B cell (primary cell): ENCODE measurements around the gene CHRM2. TPM values are rescaled to one million over a fixed set of nuclear protein-coding genes. Genes with fewer than 3 reads are reported as not detected.

ENCODE experiments used
- ATAC-seq: fragments of 200-7000 bp; cut with Tn5 transposase; one replicate; pipeline ENCODE4 v1.10.0; 2021; ENCODE audit warnings: low read depth, mild to moderate bottlenecking, moderate number of reproducible peaks, moderate library complexity
- CTCF ChIA-PET: fragments of 350-600 bp; sonication (Branson Sonifier 250); formaldehyde crosslinking; loops from one replicate; lab custom pipeline; 2021; ENCODE audit warnings: antibody characterized with exemption, inconsistent platforms; lab: Charles Lee
- POLR2A ChIA-PET: fragments of 350-600 bp; sonication (Branson Sonifier 250); formaldehyde crosslinking; loops from one replicate; lab custom pipeline; 2021; ENCODE audit warnings: antibody characterized with exemption; lab: Charles Lee
- DNase-seq: peaks from one replicate; pipeline ENCODE4 v3.0.0; 2013
- H2AFZ ChIP-seq: 2 replicates; pipeline ENCODE4 v1.6.1; 2012; ENCODE audit warnings: mild to moderate bottlenecking, low read depth, low read length; ENCODE audit not compliant: insufficient read depth, poor library complexity, severe bottlenecking
- H3K27ac ChIP-seq, 2 donors: 1 replicate in 1 of 2; 2 replicates in 1 of 2; pipeline ENCODE4 v1.5.1; 2012 to 2013; ENCODE audit warnings: low read length in 2 of 2, mild to moderate bottlenecking in 2 of 2, moderate library complexity in 1 of 2
- H3K27me3 ChIP-seq, 4 experiments: fragments of 200-600 bp in 1 of 4; sonication (generic) in 1 of 4; replicated peaks in 1 of 4; 1 replicate in 2 of 4; 2 replicates in 2 of 4; pipeline versions ENCODE4 v1.6.1 to v1.7.0; 2013 to 2016; ENCODE audit warnings: low read length in 3 of 4, mild to moderate bottlenecking in 2 of 4, mixed read lengths in 1 of 4, moderate library complexity in 1 of 4; ENCODE audit not compliant: insufficient read depth in 4 of 4, control insufficient read depth in 3 of 4; ENCODE audit errors: control extremely low read depth in 1 of 4
- H3K36me3 ChIP-seq, 2 experiments: replicated peaks in 1 of 2; 1 replicate in 1 of 2; 2 replicates in 1 of 2; pipeline versions ENCODE4 v1.6.1 to v1.7.1; 2013; ENCODE audit warnings: low read length in 1 of 2; ENCODE audit not compliant: insufficient read depth in 2 of 2, control insufficient read depth in 1 of 2; ENCODE audit errors: control extremely low read depth in 1 of 2, extremely low read depth in 1 of 2
- H3K4me1 ChIP-seq, 2 donors: fragments of 200-600 bp in 1 of 2; sonication (generic) in 1 of 2; 1 replicate in 1 of 2; 2 replicates in 1 of 2; pipeline versions ENCODE4 v1.5.1 to v1.6.1; 2013 to 2017; ENCODE audit warnings: low read length in 2 of 2; ENCODE audit not compliant: control insufficient read depth in 2 of 2, insufficient read depth in 2 of 2
- H3K4me2 ChIP-seq: replicated peaks from 2 replicates; pipeline ENCODE3; 2012; ENCODE audit warnings: mild to moderate bottlenecking, low read depth, low read length; ENCODE audit not compliant: poor library complexity, severe bottlenecking
- H3K4me3 ChIP-seq, 5 experiments: fragments of 200-600 bp in 1 of 5; sonication (generic) in 1 of 5; 1 replicate in 3 of 5; 2 replicates in 2 of 5; pipeline versions ENCODE4 v1.5.1 to v1.7.0; 2011 to 2016; ENCODE audit warnings: low read length in 4 of 5, mild to moderate bottlenecking in 4 of 5, low read depth in 2 of 5, control low read depth in 1 of 5, moderate library complexity in 1 of 5; ENCODE audit not compliant: insufficient read depth in 1 of 5; ENCODE audit errors: control extremely low read depth in 1 of 5, extremely low read depth in 1 of 5
- H3K79me2 ChIP-seq: fragments of 200-600 bp; sonication (generic); one replicate; pipeline ENCODE4 v1.6.0; 2016; ENCODE audit warnings: low read length; ENCODE audit not compliant: control insufficient read depth, insufficient read depth
- H3K9ac ChIP-seq: fragments of 200-600 bp; sonication (generic); 2 replicates; pipeline ENCODE4 v1.6.1; 2017; ENCODE audit warnings: mild to moderate bottlenecking, low read length, moderate library complexity
- H3K9me3 ChIP-seq, 3 donors: one replicate each; pipeline versions ENCODE4 v1.6.1 to v1.7.1; 2013; ENCODE audit warnings: low read length in 2 of 3; ENCODE audit not compliant: control insufficient read depth in 2 of 3, insufficient read depth in 1 of 3; ENCODE audit errors: control extremely low read depth in 1 of 3
- H4K20me1 ChIP-seq: 2 replicates; pipeline ENCODE4 v1.6.0; 2012; ENCODE audit warnings: mild to moderate bottlenecking, low read length; ENCODE audit not compliant: insufficient read depth, control insufficient read depth, poor library complexity, severe bottlenecking
- H3K27ac Mint-ChIP-seq: one replicate; pipeline ENCODE4 v1.8.0; 2021; ENCODE audit warnings: mixed read lengths
- H3K27me3 Mint-ChIP-seq: one replicate; pipeline ENCODE4 v1.8.0; 2021; ENCODE audit warnings: mixed read lengths
- H3K4me1 Mint-ChIP-seq: one replicate; pipeline ENCODE4 v1.8.0; 2021; ENCODE audit warnings: mixed read lengths
- H3K4me3 Mint-ChIP-seq: one replicate; pipeline ENCODE4 v1.8.0; 2021; ENCODE audit warnings: mixed read lengths
- H3K9me3 Mint-ChIP-seq: one replicate; pipeline ENCODE4 v1.8.0; 2022; ENCODE audit warnings: mixed read lengths; ENCODE audit not compliant: insufficient read depth
- EZH2 ChIP-seq: IDR thresholded peaks from 2 replicates; pipeline ENCODE4 v1.6.1; 2012; ENCODE audit warnings: borderline replicate concordance, low read depth, mild to moderate bottlenecking, moderate library complexity, low read length; ENCODE audit not compliant: insufficient read depth, poor library complexity, severe bottlenecking
- WGBS: methylation state at CpG from one replicate; pipeline ENCODE4 v1.1.5; 2013; ENCODE audit warnings: missing lambda C conversion rate; ENCODE audit not compliant: insufficient coverage; 5-methylcytosine and 5-hydroxymethylcytosine counted together
- intact Hi-C: fragments of 100-400 bp; cut with micrococcal nuclease; formaldehyde crosslinking; loops from one replicate; pipeline ENCODE4 v1.10.0; 2022
- polyA plus RNA-seq: library from polyadenylated mRNA; depleted of rRNA; stranded (reverse); fragments of >200 nt; gene quantifications from 2 replicates; pipeline ENCODE4 v1.2.3, GENCODE V29; 2012
- total RNA-seq, 2 donors: library from RNA; stranded (reverse); fragments of 120-200 nt in 1 of 2; gene quantifications; 1 replicate in 1 of 2; 2 replicates in 1 of 2; pipeline versions ENCODE4 v1.2.3 to v1.2.4, GENCODE V29; 2013 to 2022
- TF ChIP-seq, protein P1 (sequence below): fragments of 200-600 bp; IDR thresholded peaks from one replicate; pipeline ENCODE4 v1.8.0; 2022; ENCODE audit warnings: antibody characterized with exemption, mild to moderate bottlenecking

The CHRM2 gene
- total and polyA plus RNA-seq, 2 donors (not counting 1 experiment from before 2014, with no cell fraction given) = not detected

DNA sequence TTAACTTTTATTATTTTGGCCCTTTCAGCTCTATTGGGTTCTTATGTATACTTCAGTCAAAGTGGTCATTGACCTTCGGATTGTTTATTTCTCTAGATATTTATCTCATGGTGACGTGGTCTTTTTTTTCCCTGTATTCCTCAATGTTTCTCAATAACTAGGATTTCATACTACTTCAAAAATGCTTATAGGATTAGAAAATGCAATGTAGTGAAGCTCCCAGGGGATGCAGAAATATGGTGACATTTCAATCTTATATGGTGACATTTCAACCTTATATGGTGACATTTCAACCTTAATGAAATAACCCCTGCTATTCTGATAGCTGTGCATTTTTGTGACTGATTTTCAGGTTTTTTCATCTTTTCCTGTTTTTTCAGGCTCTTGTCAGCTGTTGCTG, 51.4 kb downstream of the CHRM2 start:
- Histone ChIP-seq H3K4me3 (no peak overlapping the region), H3K9ac (no peak overlapping the region), H3K79me2 (no peaks in the 10 kb centered on the region), H3K27ac (no peak overlapping the region), H3K9me3 (no peaks in the 10 kb centered on the region), H3K36me3 (no peaks in the 10 kb centered on the region), H3K27me3 (no peaks in the 10 kb centered on the region), H3K4me1 (no peaks in the 10 kb centered on the region), H3K4me2 (no peak overlapping the region), H4K20me1 (no peaks in the 10 kb centered on the region), H2AFZ (no peak overlapping the region)
- no CpG with 5 or more reads among the region's 2 CpGs for WGBS
- DNase-seq (no peak), ATAC-seq (no peak)
- no peak overlapping the region for H3K27ac Mint-ChIP-seq
- TF ChIP-seq, protein P1, sequence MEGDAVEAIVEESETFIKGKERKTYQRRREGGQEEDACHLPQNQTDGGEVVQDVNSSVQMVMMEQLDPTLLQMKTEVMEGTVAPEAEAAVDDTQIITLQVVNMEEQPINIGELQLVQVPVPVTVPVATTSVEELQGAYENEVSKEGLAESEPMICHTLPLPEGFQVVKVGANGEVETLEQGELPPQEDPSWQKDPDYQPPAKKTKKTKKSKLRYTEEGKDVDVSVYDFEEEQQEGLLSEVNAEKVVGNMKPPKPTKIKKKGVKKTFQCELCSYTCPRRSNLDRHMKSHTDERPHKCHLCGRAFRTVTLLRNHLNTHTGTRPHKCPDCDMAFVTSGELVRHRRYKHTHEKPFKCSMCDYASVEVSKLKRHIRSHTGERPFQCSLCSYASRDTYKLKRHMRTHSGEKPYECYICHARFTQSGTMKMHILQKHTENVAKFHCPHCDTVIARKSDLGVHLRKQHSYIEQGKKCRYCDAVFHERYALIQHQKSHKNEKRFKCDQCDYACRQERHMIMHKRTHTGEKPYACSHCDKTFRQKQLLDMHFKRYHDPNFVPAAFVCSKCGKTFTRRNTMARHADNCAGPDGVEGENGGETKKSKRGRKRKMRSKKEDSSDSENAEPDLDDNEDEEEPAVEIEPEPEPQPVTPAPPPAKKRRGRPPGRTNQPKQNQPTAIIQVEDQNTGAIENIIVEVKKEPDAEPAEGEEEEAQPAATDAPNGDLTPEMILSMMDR = no peak
- TF ChIP-seq EZH2 = no peak
- POLR2A ChIA-PET = no interaction called here
- H3K4me1 Mint-ChIP-seq = no peaks in the 10 kb centered on the region
- no peak overlapping the region for H3K4me3 Mint-ChIP-seq
- no peaks in the 10 kb centered on the region for H3K27me3 Mint-ChIP-seq
- CTCF ChIA-PET = no interaction called here
- intact Hi-C loops = no loop called here
- no peaks in the 10 kb centered on the region for H3K9me3 Mint-ChIP-seq

DNA sequence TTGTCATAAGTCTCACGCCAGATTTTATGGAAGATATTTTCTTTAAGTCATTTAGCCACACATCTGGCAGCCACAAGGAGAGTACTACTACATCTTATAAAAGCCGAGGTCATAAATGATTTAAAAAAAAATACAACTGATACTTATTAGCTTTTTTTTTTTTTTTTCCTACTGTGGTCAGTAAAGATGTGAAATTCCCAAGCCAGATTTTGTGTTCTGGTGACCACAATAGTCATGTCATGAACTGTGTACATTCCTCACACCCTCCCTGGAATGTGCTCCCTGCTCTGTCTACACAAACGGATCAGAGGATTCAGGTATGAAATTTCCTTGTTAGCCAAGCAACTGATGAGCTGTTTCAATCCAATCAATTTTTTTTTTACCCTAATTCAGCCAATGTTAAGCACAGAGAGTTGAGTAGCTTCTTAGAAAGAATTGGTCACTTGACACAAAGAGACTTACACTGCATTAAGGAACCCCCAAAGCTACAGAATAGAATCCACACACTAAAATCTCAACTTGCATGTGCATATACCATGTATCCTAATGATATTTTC, 54.7 kb downstream of the CHRM2 start:
- H3K4me1 ChIP-seq = no peaks in the 10 kb centered on the region
- Mint-ChIP-seq H3K27me3 (no peaks in the 10 kb centered on the region), H3K27ac (no peak overlapping the region), H3K4me3 (no peak overlapping the region), H3K4me1 (no peaks in the 10 kb centered on the region), H3K9me3 (no peaks in the 10 kb centered on the region)
- H3K36me3 ChIP-seq = no peaks in the 10 kb centered on the region
- no peak overlapping the region for H3K4me2 ChIP-seq
- DNase-seq = no peak
- no CpG with 5 or more reads among the region's 3 CpGs for WGBS
- intact Hi-C loops = no loop called here
- ChIA-PET CTCF (no interaction called here), POLR2A (no interaction called here)
- no peak overlapping the region for H3K27ac ChIP-seq
- no peak overlapping the region for H2AFZ ChIP-seq
- H3K4me3 ChIP-seq = no peak overlapping the region
- ATAC-seq = no peak
- no peaks in the 10 kb centered on the region for H3K27me3 ChIP-seq
- TF ChIP-seq, protein P1 = no peak
- no peak for TF ChIP-seq EZH2
- no peak overlapping the region for H3K9ac ChIP-seq
- peaks cover 0 to 2% (median 0%) of the 10 kb centered on the region in 3 donors for H3K9me3 ChIP-seq
- no peaks in the 10 kb centered on the region for H4K20me1 ChIP-seq
- no peaks in the 10 kb centered on the region for H3K79me2 ChIP-seq
